ENCODE measurements around the gene GASK1B. TPM values are rescaled to one million over a fixed set of nuclear protein-coding genes. Genes with fewer than 3 reads are reported as not detected.

The GASK1B gene
- total and polyA plus RNA-seq, 2 of the 13 experiments (the other 11 are each of a cell fraction or from before 2014, with no cell fraction given): 29.1 to 40.4 TPM

DNA sequence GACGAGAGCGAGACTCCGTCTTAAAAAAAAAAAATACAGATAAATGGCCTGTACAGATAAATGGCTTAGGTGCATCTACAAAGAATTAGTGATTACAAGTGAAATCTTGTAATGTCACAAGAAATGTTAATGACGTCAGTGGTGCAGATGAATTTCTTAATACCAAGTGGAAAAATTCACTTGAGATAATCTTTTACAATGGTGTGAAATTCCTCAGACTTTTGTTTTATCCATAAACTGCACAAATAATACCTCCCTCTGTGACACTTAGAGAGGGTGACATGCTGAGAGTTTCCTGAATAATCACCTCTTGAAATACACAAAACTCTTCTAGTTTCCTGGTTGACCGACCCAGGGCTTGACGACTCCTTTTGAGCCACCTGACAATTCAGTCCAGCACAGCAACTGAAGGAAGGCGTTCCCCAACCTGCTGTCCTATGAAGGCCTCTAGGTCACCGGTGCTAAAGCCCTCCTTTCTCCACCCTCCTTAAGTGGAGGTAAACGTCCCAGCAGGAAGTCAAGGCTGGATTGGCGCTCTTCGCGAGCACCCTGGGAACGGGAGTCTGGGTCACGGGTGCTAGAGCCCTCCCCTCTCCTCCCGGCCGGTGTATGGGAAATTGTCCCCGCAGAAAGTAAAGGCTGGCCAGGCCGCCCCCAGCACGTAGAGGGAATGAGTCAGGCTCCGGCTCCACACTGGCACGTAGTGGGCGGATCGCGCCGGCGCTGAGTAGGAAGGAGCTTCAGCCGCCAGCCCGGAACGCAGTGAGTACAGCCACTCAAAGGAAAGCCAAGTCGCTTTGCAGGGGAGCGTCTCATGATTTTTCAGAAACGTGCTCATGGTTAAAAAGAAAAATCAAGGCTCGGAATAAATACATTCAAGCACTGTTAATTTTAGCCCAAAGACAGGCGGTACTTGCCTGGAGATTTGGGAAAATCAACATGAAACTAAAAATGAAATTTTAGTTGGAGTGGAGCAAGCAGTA lies 37.3 kb upstream of the GASK1B start, which contains the start of gene TMEM144 (continued):
- TF ChIP-seq EP300 (IDR thresholded peaks at IDR 0.05; ENCODE audit: low read depth in 2 of 2, low read length in 2 of 2): 0 out of 4 replicates have a peak, but pooled peaks of 1 of the 2 experiments have one; percentile 23
- no peak for TF ChIP-seq EP300 (CRISPR knock-in tag; IDR thresholded peaks at IDR 0.05; ENCODE audit: borderline replicate concordance)
- TF ChIP-seq SALL2 (CRISPR knock-in tag; IDR thresholded peaks at IDR 0.05): no peak
- TF ChIP-seq, protein P1, sequence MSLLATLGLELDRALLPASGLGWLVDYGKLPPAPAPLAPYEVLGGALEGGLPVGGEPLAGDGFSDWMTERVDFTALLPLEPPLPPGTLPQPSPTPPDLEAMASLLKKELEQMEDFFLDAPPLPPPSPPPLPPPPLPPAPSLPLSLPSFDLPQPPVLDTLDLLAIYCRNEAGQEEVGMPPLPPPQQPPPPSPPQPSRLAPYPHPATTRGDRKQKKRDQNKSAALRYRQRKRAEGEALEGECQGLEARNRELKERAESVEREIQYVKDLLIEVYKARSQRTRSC (CRISPR knock-in tag; IDR thresholded peaks at IDR 0.05; ENCODE audit: low read depth): no peak
- TF ChIP-seq AKAP8 (CRISPR knock-in tag; IDR thresholded peaks at IDR 0.05): no peak
- TF ChIP-seq REL (CRISPR knock-in tag; conservative IDR thresholded peaks at IDR 0.05): no peak
- no peak for TF ChIP-seq BRD4 (CRISPR knock-in tag; IDR thresholded peaks at IDR 0.05)
- TF ChIP-seq FOSL2 (CRISPR knock-in tag; IDR thresholded peaks at IDR 0.05): peak; percentile 92
- TF ChIP-seq, protein P2, sequence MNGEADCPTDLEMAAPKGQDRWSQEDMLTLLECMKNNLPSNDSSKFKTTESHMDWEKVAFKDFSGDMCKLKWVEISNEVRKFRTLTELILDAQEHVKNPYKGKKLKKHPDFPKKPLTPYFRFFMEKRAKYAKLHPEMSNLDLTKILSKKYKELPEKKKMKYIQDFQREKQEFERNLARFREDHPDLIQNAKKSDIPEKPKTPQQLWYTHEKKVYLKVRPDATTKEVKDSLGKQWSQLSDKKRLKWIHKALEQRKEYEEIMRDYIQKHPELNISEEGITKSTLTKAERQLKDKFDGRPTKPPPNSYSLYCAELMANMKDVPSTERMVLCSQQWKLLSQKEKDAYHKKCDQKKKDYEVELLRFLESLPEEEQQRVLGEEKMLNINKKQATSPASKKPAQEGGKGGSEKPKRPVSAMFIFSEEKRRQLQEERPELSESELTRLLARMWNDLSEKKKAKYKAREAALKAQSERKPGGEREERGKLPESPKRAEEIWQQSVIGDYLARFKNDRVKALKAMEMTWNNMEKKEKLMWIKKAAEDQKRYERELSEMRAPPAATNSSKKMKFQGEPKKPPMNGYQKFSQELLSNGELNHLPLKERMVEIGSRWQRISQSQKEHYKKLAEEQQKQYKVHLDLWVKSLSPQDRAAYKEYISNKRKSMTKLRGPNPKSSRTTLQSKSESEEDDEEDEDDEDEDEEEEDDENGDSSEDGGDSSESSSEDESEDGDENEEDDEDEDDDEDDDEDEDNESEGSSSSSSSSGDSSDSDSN (CRISPR knock-in tag; IDR thresholded peaks at IDR 0.05): peak; percentile 90
- TF ChIP-seq ZNF34 (CRISPR knock-in tag; IDR thresholded peaks at IDR 0.05; ENCODE audit: borderline replicate concordance): no peak
- TF ChIP-seq ELF3 (CRISPR knock-in tag; IDR thresholded peaks at IDR 0.05): peak; percentile 36
- TF ChIP-seq ZC3H4 (CRISPR knock-in tag; IDR thresholded peaks at IDR 0.05; ENCODE audit: borderline replicate concordance): no peak
- TF ChIP-seq ZNF670 (CRISPR knock-in tag; IDR thresholded peaks at IDR 0.05; ENCODE audit: borderline replicate concordance): 0 out of 2 replicates have a peak, but pooled peaks have one; percentile 37
- TF ChIP-seq, protein P3, sequence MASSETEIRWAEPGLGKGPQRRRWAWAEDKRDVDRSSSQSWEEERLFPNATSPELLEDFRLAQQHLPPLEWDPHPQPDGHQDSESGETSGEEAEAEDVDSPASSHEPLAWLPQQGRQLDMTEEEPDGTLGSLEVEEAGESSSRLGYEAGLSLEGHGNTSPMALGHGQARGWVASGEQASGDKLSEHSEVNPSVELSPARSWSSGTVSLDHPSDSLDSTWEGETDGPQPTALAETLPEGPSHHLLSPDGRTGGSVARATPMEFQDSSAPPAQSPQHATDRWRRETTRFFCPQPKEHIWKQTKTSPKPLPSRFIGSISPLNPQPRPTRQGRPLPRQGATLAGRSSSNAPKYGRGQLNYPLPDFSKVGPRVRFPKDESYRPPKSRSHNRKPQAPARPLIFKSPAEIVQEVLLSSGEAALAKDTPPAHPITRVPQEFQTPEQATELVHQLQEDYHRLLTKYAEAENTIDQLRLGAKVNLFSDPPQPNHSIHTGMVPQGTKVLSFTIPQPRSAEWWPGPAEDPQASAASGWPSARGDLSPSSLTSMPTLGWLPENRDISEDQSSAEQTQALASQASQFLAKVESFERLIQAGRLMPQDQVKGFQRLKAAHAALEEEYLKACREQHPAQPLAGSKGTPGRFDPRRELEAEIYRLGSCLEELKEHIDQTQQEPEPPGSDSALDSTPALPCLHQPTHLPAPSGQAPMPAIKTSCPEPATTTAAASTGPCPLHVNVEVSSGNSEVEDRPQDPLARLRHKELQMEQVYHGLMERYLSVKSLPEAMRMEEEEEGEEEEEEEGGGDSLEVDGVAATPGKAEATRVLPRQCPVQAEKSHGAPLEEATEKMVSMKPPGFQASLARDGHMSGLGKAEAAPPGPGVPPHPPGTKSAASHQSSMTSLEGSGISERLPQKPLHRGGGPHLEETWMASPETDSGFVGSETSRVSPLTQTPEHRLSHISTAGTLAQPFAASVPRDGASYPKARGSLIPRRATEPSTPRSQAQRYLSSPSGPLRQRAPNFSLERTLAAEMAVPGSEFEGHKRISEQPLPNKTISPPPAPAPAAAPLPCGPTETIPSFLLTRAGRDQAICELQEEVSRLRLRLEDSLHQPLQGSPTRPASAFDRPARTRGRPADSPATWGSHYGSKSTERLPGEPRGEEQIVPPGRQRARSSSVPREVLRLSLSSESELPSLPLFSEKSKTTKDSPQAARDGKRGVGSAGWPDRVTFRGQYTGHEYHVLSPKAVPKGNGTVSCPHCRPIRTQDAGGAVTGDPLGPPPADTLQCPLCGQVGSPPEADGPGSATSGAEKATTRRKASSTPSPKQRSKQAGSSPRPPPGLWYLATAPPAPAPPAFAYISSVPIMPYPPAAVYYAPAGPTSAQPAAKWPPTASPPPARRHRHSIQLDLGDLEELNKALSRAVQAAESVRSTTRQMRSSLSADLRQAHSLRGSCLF (CRISPR knock-in tag; IDR thresholded peaks at IDR 0.05; ENCODE audit: borderline replicate concordance): no peak
- TF ChIP-seq, protein P4, sequence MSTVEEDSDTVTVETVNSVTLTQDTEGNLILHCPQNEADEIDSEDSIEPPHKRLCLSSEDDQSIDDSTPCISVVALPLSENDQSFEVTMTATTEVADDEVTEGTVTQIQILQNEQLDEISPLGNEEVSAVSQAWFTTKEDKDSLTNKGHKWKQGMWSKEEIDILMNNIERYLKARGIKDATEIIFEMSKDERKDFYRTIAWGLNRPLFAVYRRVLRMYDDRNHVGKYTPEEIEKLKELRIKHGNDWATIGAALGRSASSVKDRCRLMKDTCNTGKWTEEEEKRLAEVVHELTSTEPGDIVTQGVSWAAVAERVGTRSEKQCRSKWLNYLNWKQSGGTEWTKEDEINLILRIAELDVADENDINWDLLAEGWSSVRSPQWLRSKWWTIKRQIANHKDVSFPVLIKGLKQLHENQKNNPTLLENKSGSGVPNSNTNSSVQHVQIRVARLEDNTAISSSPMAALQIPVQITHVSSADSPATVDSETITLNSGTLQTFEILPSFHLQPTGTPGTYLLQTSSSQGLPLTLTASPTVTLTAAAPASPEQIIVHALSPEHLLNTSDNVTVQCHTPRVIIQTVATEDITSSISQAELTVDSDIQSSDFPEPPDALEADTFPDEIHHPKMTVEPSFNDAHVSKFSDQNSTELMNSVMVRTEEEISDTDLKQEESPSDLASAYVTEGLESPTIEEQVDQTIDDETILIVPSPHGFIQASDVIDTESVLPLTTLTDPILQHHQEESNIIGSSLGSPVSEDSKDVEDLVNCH (CRISPR knock-in tag; IDR thresholded peaks at IDR 0.05): no peak
